NT2/D1 (cell line): ENCODE measurements around the gene SCAMP4.
"Not testable (repeated sequence)": the region's sequence is repeated elsewhere in the genome, so short reads cannot be mapped to it uniquely, and the experiment has no call there.

Source experiments
- DNase-seq: peaks from one replicate; pipeline ENCODE4 v3.0.0-alpha.2; 2011; ENCODE audit warnings: low read depth, low spot score
- H3K27me3 ChIP-seq: 2 replicates; pipeline ENCODE4 v1.6.0; 2011; ENCODE audit warnings: mild to moderate bottlenecking; ENCODE audit not compliant: insufficient read length, insufficient read depth
- H3K36me3 ChIP-seq: 2 replicates; pipeline ENCODE4 v1.6.1; 2011; ENCODE audit warnings: mild to moderate bottlenecking, low read length, mixed read lengths; ENCODE audit not compliant: insufficient read depth, insufficient read length
- H3K4me1 ChIP-seq: 2 replicates; pipeline ENCODE4 v1.5.1; 2011; ENCODE audit not compliant: insufficient read depth, insufficient read length
- H3K4me3 ChIP-seq: 2 replicates; pipeline ENCODE4 v1.5.1; 2011; ENCODE audit warnings: low read depth; ENCODE audit not compliant: insufficient read length
- H3K9ac ChIP-seq: 2 replicates; pipeline ENCODE4 v1.6.0; 2011; ENCODE audit warnings: low read depth; ENCODE audit not compliant: insufficient read length
- H3K9me3 ChIP-seq: 2 replicates; pipeline ENCODE4 v1.5.1; 2011; ENCODE audit warnings: mild to moderate bottlenecking, low read length; ENCODE audit not compliant: insufficient read depth
- SUZ12 ChIP-seq: IDR thresholded peaks from 2 replicates; pipeline ENCODE4 v1.6.1; 2011; ENCODE audit not compliant: insufficient read length, insufficient read depth; ENCODE audit errors: extremely low read depth
- YY1 ChIP-seq: IDR thresholded peaks from 2 replicates; pipeline ENCODE4 v1.6.1; 2011; ENCODE audit not compliant: insufficient read length, insufficient read depth
- ZNF274 ChIP-seq: IDR thresholded peaks from 2 replicates; pipeline ENCODE4 v1.6.1; 2011; ENCODE audit warnings: mild to moderate bottlenecking, low read depth, low read length

SCAMP4 gene

GRCh38 chr19:1868971-1869370, 36.2 kb upstream of the SCAMP4 start:
- Histone ChIP-seq H3K4me1 (peaks cover 21% of the 10 kb centered on the region), H3K9me3 (peaks cover 7% of the 10 kb centered on the region; the same call in 1 of the 2 replicates), H3K9ac (no peak overlapping the region), H3K36me3 (peaks cover 31% of the 10 kb centered on the region), H3K4me3 (no peak overlapping the region), H3K27me3 (no peaks in the 10 kb centered on the region)
- no peak for TF ChIP-seq YY1
- TF ChIP-seq ZNF274 = no peak
- no peak for TF ChIP-seq SUZ12
- no peak for DNase-seq

GRCh38 chr19:1871140-1871597, 34.0 kb upstream of the SCAMP4 start:
- Histone ChIP-seq H3K4me3 (no peak overlapping the region), H3K4me1 (peaks cover 21% of the 10 kb centered on the region), H3K9me3 (no peaks in the 10 kb centered on the region), H3K36me3 (peaks cover 35% of the 10 kb centered on the region), H3K27me3 (no peaks in the 10 kb centered on the region), H3K9ac (no peak overlapping the region)
- TF ChIP-seq YY1 = no peak
- no peak for DNase-seq

- H3K9me3 ChIP-seq = no peaks in the 10 kb centered on the region
- TF ChIP-seq YY1 (no peak), SUZ12 (no peak), ZNF274 (no peak)
- no peak for DNase-seq
- no peak overlapping the region for H3K4me3 ChIP-seq
- peaks cover 35% of the 10 kb centered on the region for H3K36me3 ChIP-seq
- no peak overlapping the region for H3K9ac ChIP-seq
- H3K4me1 ChIP-seq = peaks cover 21% of the 10 kb centered on the region
- H3K27me3 ChIP-seq = no peaks in the 10 kb centered on the region
Observed at GRCh38 chr19:1871630-1872029, 33.6 kb upstream of the SCAMP4 start.

- peak overlapping the region; percentile 17 for H3K9ac ChIP-seq
- peaks cover 28% of the 10 kb centered on the region for H3K36me3 ChIP-seq
- H3K9me3 ChIP-seq = no peaks in the 10 kb centered on the region
- H3K4me3 ChIP-seq = no peak overlapping the region
- DNase-seq = no peak
- H3K4me1 ChIP-seq = peaks cover 17% of the 10 kb centered on the region
- H3K27me3 ChIP-seq = no peaks in the 10 kb centered on the region
- no peak for TF ChIP-seq YY1
- no peak for TF ChIP-seq ZNF274
- TF ChIP-seq SUZ12 = no peak
Observed at GRCh38 chr19:1872807-1873523, 32.2 kb upstream of the SCAMP4 start.

- Histone ChIP-seq H3K36me3 (peaks cover 28% of the 10 kb centered on the region), H3K4me3 (no peak overlapping the region), H3K9ac (peak overlapping the region; percentile 100), H3K9me3 (no peaks in the 10 kb centered on the region), H3K27me3 (no peaks in the 10 kb centered on the region), H3K4me1 (peaks cover 17% of the 10 kb centered on the region)
- no peak for TF ChIP-seq YY1
- no peak for TF ChIP-seq SUZ12
- no peak for TF ChIP-seq ZNF274
- no peak for DNase-seq
Observed at GRCh38 chr19:1873524-1874473, 31.4 kb upstream of the SCAMP4 start.

GRCh38 chr19:1874554-1875185, 30.5 kb upstream of the SCAMP4 start:
- Histone ChIP-seq H3K9ac (peak overlapping the region; percentile 100), H3K9me3 (no peaks in the 10 kb centered on the region), H3K4me3 (peak overlapping the region; percentile 100), H3K4me1 (peaks cover 17% of the 10 kb centered on the region), H3K27me3 (no peaks in the 10 kb centered on the region), H3K36me3 (peaks cover 28% of the 10 kb centered on the region)
- DNase-seq = no peak
- TF ChIP-seq SUZ12 (no peak), YY1 (no peak), ZNF274 (no peak)

GRCh38 chr19:1875265-1875645, 29.9 kb upstream of the SCAMP4 start:
- H3K27me3 ChIP-seq, DNase-seq, H3K9me3 ChIP-seq: not testable (repeated sequence)
- peak overlapping the region; percentile 100 for H3K4me3 ChIP-seq
- H3K36me3 ChIP-seq = peaks cover 32% of the 10 kb centered on the region
- H3K9ac ChIP-seq = peak overlapping the region; percentile 100
- H3K4me1 ChIP-seq = peaks cover 15% of the 10 kb centered on the region
